Airway epithelial cell (primary cell): ENCODE measurements around the gene TRO. TPM values are rescaled to one million over a fixed set of nuclear protein-coding genes. Genes with fewer than 3 reads are reported as not detected.

Experiments
- total RNA-seq: library from RNA; depleted of rRNA; stranded (reverse); fragments of >200 nt; gene quantifications from 2 replicates; pipeline ENCODE4 v1.2.3, GENCODE V29; 2015

The TRO gene
- total RNA-seq = 1.2 and 1.6 TPM in 2 replicates

GRCh38 chrX:54920610-54921426 lies at the start of gene TRO:
TRO (plus strand) TSS chrX:54920824; CDS start chrX:54922247, 1,423 bp downstream.

Other genes starting within 250 kb of the TRO start
- not detected in 2 replicates for gene ITIH6, start 122.6 kb upstream of the TRO start, total RNA-seq
- 123 and 126 TPM in 2 replicates for gene MAGED2, start 113.1 kb upstream of the TRO start, total RNA-seq
- not detected in 2 replicates for gene PFKFB1, start 73.4 kb downstream of the TRO start, total RNA-seq
- gene APEX2, start 79.5 kb downstream of the TRO start, total RNA-seq = 22.8 and 23.6 TPM in 2 replicates
- not detected in 2 replicates for gene ALAS2, start 110.2 kb downstream of the TRO start, total RNA-seq
- not detected in 2 replicates for gene PAGE2B, start 154.2 kb downstream of the TRO start, total RNA-seq
- gene PAGE2, start 168.2 kb downstream of the TRO start, total RNA-seq = not detected in 2 replicates